ENCODE measurements around the gene CHD9NB.

DNA sequence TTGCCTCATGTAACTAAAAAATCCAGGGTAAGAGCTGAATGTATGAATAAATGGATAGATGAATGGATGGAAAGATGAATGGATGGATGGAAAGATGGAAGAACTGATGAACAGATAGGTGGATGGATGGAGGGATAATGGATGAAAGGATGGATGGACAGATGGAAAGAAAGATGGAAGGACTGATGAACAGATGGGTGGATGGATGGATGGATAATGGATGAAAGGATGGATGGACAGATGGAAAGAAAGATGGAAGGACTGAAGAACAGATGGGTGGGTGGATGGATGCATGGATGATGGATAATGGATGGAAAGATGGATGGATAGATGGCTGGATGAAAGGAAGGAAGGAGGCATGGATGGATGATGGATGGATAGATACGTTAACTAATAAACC is 11.9 kb downstream of the CHD9NB start:
- TF ChIP-seq, protein P1, sequence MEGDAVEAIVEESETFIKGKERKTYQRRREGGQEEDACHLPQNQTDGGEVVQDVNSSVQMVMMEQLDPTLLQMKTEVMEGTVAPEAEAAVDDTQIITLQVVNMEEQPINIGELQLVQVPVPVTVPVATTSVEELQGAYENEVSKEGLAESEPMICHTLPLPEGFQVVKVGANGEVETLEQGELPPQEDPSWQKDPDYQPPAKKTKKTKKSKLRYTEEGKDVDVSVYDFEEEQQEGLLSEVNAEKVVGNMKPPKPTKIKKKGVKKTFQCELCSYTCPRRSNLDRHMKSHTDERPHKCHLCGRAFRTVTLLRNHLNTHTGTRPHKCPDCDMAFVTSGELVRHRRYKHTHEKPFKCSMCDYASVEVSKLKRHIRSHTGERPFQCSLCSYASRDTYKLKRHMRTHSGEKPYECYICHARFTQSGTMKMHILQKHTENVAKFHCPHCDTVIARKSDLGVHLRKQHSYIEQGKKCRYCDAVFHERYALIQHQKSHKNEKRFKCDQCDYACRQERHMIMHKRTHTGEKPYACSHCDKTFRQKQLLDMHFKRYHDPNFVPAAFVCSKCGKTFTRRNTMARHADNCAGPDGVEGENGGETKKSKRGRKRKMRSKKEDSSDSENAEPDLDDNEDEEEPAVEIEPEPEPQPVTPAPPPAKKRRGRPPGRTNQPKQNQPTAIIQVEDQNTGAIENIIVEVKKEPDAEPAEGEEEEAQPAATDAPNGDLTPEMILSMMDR (IDR thresholded peaks at IDR 0.05): no peak
- no peak for TF ChIP-seq POLR2A (IDR thresholded peaks at IDR 0.05)

Measured in transverse colon (tissue), 3 donors.